IMR-90 (cell line): Measurements from ENCODE around the gene ARFIP2. TPM values are rescaled to one million over a fixed set of nuclear protein-coding genes. Genes with fewer than 3 reads are reported as not detected.

Experiments
- ATAC-seq: fragments of 200-7000 bp; cut with Tn5 transposase; 2 replicates; pipeline ENCODE4 v1.9.1; 2020; ENCODE audit warnings: low read depth, mild to moderate bottlenecking, moderate library complexity
- BruUV-seq: library from RNA; stranded (reverse); fragments of 400-500 nt; replicated peaks from 2 replicates; lab custom pipeline; 2021; lab: Mats Ljungman, UMichigan
- CTCF ChIA-PET: fragments of 300-600 bp; formaldehyde crosslinking; extraction: SDS; loops from one replicate; lab custom pipeline; 2021; ENCODE audit warnings: antibody characterized with exemption; lab: Yijun Ruan, JAX
- POLR2A ChIA-PET: fragments of 300-600 bp; sonication (Branson Sonifier 250); formaldehyde crosslinking; loops from one replicate; lab custom pipeline; 2022; ENCODE audit warnings: antibody characterized with exemption; ENCODE audit not compliant: unreplicated experiment; lab: Charles Lee
- DNase-seq: peaks from one replicate; pipeline ENCODE4 v3.0.0; 2013
- H2AFZ ChIP-seq: replicated peaks from 2 replicates; pipeline ENCODE3; 2013; ENCODE audit warnings: low read length, mild to moderate bottlenecking; ENCODE audit not compliant: poor library complexity
- H2AK5ac ChIP-seq: 2 replicates; pipeline ENCODE4 v1.6.1; 2013; ENCODE audit warnings: low read depth, low read length, inconsistent platforms
- H2AK9ac ChIP-seq: replicated peaks from 2 replicates; pipeline ENCODE3; 2013; ENCODE audit warnings: mild to moderate bottlenecking, low read depth, low read length, moderate library complexity; ENCODE audit not compliant: poor library complexity
- H2BK120ac ChIP-seq: 2 replicates; pipeline ENCODE4 v1.6.1; 2013; ENCODE audit warnings: low read depth, low read length, inconsistent platforms
- H2BK15ac ChIP-seq: 3 replicates; pipeline ENCODE4 v1.6.1; 2013; ENCODE audit warnings: low read depth, low read length, inconsistent platforms
- H2BK20ac ChIP-seq: 2 replicates; pipeline ENCODE4 v1.6.1; 2013; ENCODE audit warnings: low read depth, mild to moderate bottlenecking, inconsistent platforms, low read length, moderate library complexity
- H2BK5ac ChIP-seq: 2 replicates; pipeline ENCODE4 v1.6.1; 2013; ENCODE audit warnings: mild to moderate bottlenecking, low read depth, low read length, inconsistent platforms; ENCODE audit not compliant: poor library complexity, severe bottlenecking
- H3K14ac ChIP-seq: replicated peaks from 2 replicates; pipeline ENCODE4 v1.6.1; 2013; ENCODE audit warnings: low read depth, low read length, inconsistent platforms
- H3K18ac ChIP-seq: 2 replicates; pipeline ENCODE4 v1.6.1; 2013; ENCODE audit warnings: low read depth, low read length, control low read depth
- H3K23ac ChIP-seq: 2 replicates; pipeline ENCODE4 v1.6.1; 2013; ENCODE audit warnings: low read depth, low read length, inconsistent platforms
- H3K27ac ChIP-seq: 2 replicates; pipeline ENCODE4 v1.5.1; 2013; ENCODE audit warnings: mild to moderate bottlenecking, control low read depth, low read length; ENCODE audit not compliant: insufficient read depth
- H3K27me3 ChIP-seq: 2 replicates; pipeline ENCODE4 v1.6.1; 2013; ENCODE audit warnings: low read length; ENCODE audit not compliant: control insufficient read depth, insufficient read depth
- H3K36me3 ChIP-seq: 2 replicates; pipeline ENCODE4 v1.6.1; 2013; ENCODE audit warnings: low read length, mixed read lengths; ENCODE audit not compliant: control insufficient read depth, insufficient read depth
- H3K4ac ChIP-seq: 2 replicates; pipeline ENCODE4 v1.6.1; 2013; ENCODE audit warnings: low read depth, low read length, inconsistent platforms
- H3K4me1 ChIP-seq: 2 replicates; pipeline ENCODE4 v1.6.1; 2013; ENCODE audit warnings: low read length, mixed read lengths; ENCODE audit not compliant: control insufficient read depth, insufficient read depth
- H3K4me2 ChIP-seq: 2 replicates; pipeline ENCODE4 v1.6.1; 2013; ENCODE audit warnings: low read depth, mild to moderate bottlenecking, control low read depth, low read length, moderate library complexity
- H3K4me3 ChIP-seq: 2 replicates; pipeline ENCODE4 v1.5.1; 2013; ENCODE audit warnings: low read depth, mild to moderate bottlenecking, control low read depth, low read length, moderate library complexity; ENCODE audit not compliant: insufficient read depth
- H3K56ac ChIP-seq: 2 replicates; pipeline ENCODE4 v1.6.1; 2013; ENCODE audit warnings: low read length, inconsistent platforms; ENCODE audit not compliant: insufficient read depth; ENCODE audit errors: extremely low read depth
- H3K79me1 ChIP-seq, 2 experiments: 2 replicates each; pipeline ENCODE4 v1.6.1; 2013; ENCODE audit warnings: low read length in 2 of 2, inconsistent platforms in 1 of 2, low read depth in 1 of 2
- H3K9ac ChIP-seq: 2 replicates; pipeline ENCODE4 v1.6.1; 2013; ENCODE audit warnings: low read depth, low read length, control low read depth
- H3K9me1 ChIP-seq: 2 replicates; pipeline ENCODE4 v1.6.1; 2013; ENCODE audit warnings: low read length, inconsistent platforms; ENCODE audit not compliant: insufficient read depth
- H3K9me3 ChIP-seq: 2 replicates; pipeline ENCODE4 v1.6.1; 2013; ENCODE audit warnings: low read length; ENCODE audit not compliant: control insufficient read depth, insufficient read depth
- H4K20me1 ChIP-seq: 2 replicates; pipeline ENCODE4 v1.6.1; 2013; ENCODE audit warnings: low read length, inconsistent platforms; ENCODE audit not compliant: insufficient read depth
- H4K5ac ChIP-seq: 2 replicates; pipeline ENCODE4 v1.6.1; 2013; ENCODE audit warnings: mild to moderate bottlenecking, low read depth, low read length, control low read depth
- H4K8ac ChIP-seq, 2 experiments: 2 replicates each; pipeline ENCODE4 v1.6.1; 2013; ENCODE audit warnings: low read depth in 2 of 2, low read length in 2 of 2, control low read depth in 1 of 2, inconsistent platforms in 1 of 2
- H4K91ac ChIP-seq: 2 replicates; pipeline ENCODE4 v1.6.1; 2013; ENCODE audit warnings: low read depth, low read length, inconsistent platforms; ENCODE audit not compliant: insufficient read depth
- BHLHE40 ChIP-seq: fragments of 150-350 bp; IDR thresholded peaks from 2 replicates; pipeline ENCODE4 v1.6.1; 2016; ENCODE audit warnings: mild to moderate bottlenecking, low read depth, low read length
- CEBPB ChIP-seq: IDR thresholded peaks from 2 replicates; pipeline ENCODE4 v1.6.1; 2012; ENCODE audit warnings: low read depth, low read length, improper control_type of control experiment
- CHD1 ChIP-seq: IDR thresholded peaks from 2 replicates; pipeline ENCODE4 v1.6.1; 2012; ENCODE audit warnings: low read depth, low read length, improper control_type of control experiment
- FOS ChIP-seq: fragments of 150-350 bp; IDR thresholded peaks from 2 replicates; pipeline ENCODE4 v1.6.1; 2016; ENCODE audit warnings: low read depth, low read length
- MAFK ChIP-seq: IDR thresholded peaks from 2 replicates; pipeline ENCODE4 v1.6.1; 2012; ENCODE audit warnings: low read depth, low read length, improper control_type of control experiment
- NFE2L2 ChIP-seq: fragments of 150-350 bp; IDR thresholded peaks from 2 replicates; pipeline ENCODE4 v1.6.1; 2016; ENCODE audit warnings: low read depth, mild to moderate bottlenecking, low read length
- RAD21 ChIP-seq: IDR thresholded peaks from 2 replicates; pipeline ENCODE4 v1.6.1; 2012; ENCODE audit warnings: low read length, improper control_type of control experiment
- RCOR1 ChIP-seq: IDR thresholded peaks from 2 replicates; pipeline ENCODE4 v1.6.1; 2012; ENCODE audit warnings: mild to moderate bottlenecking, low read length, improper control_type of control experiment; ENCODE audit not compliant: insufficient replicate concordance
- RFX5 ChIP-seq: IDR thresholded peaks from 2 replicates; pipeline ENCODE4 v1.8.0; 2012; ENCODE audit warnings: low read depth, mild to moderate bottlenecking, low read length, moderate library complexity
- SMC3 ChIP-seq: fragments of 150-350 bp; IDR thresholded peaks from 2 replicates; pipeline ENCODE4 v1.6.1; 2016; ENCODE audit warnings: low read depth, mild to moderate bottlenecking, antibody characterized with exemption, low read length, moderate library complexity
- WGBS, 2 experiments: methylation state at CpG; one replicate each; pipeline versions ENCODE4 v1.1.5 to v1.1.7; 2013; ENCODE audit warnings: missing lambda C conversion rate in 2 of 2; ENCODE audit not compliant: insufficient read length in 1 of 2; ENCODE audit errors: extremely low coverage in 2 of 2; 5-methylcytosine and 5-hydroxymethylcytosine counted together
- dilution Hi-C: fragments of 300-500 bp; cut with HindIII; formaldehyde crosslinking; loops from one replicate; pipeline ENCODE4 v1.14.3; 2018; ENCODE audit warnings: low sequenced_read_pairs; ENCODE audit not compliant: unreplicated experiment
- in situ Hi-C: fragments of 300-500 bp; cut with MboI; formaldehyde crosslinking; loops from 3 replicates; pipeline ENCODE4 v1.14.3; 2019; ENCODE audit warnings: low sequenced_read_pairs, inconsistent platforms, mixed read lengths
- intact Hi-C: fragments of 100-400 bp; cut with micrococcal nuclease; formaldehyde crosslinking; loops from 2 replicates; pipeline ENCODE4 v1.10.0; 2022
- polyA plus RNA-seq, 3 experiments: library from polyadenylated mRNA; depleted of rRNA; stranded (reverse); fragments of >200 nt; gene quantifications; 2 replicates each; pipeline ENCODE4 v1.2.3, GENCODE V29; 2012; ENCODE audit warnings: low replicate concordance in 1 of 3
- total RNA-seq: library from RNA; depleted of rRNA; stranded (reverse); fragments of >200 nt; gene quantifications from 2 replicates; pipeline ENCODE4 v1.2.3, GENCODE V29; 2012
- TF ChIP-seq, protein P1 (sequence below): fragments of 150-350 bp; IDR thresholded peaks from 2 replicates; pipeline ENCODE4 v1.6.1; 2016; ENCODE audit warnings: low read depth, mild to moderate bottlenecking, low read length, moderate library complexity, borderline replicate concordance

The ARFIP2 gene
- total and polyA plus RNA-seq, 2 of the 4 experiments (the other 2 are of a cell fraction) = 84.4 to 93.9 TPM

DNA sequence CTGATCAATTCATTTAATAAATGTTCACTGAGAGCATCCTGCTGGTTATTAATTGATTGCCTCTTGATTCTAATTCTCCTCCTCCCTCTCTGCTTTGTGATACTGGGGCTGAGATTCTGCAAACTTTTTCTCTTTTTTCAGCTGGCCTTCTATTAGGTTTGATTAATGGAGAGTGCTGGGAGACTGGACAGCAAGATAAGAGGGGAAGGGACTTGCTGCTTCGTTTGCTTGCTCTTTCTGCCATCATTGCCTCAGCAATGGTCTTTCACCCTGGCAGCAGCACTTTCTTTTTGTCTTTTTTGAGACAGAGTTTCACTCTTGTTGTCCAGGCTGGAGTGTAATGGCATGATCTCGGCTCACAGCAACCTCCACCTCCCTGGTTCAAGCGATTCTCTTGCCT, 23.0 kb upstream of the ARFIP2 start:
- H4K8ac ChIP-seq = no peak overlapping the region
- no peak overlapping the region for H4K91ac ChIP-seq
- no peak for TF ChIP-seq BHLHE40
- no peak for TF ChIP-seq NFE2L2
- TF ChIP-seq RAD21 = no peak
- TF ChIP-seq, protein P1, sequence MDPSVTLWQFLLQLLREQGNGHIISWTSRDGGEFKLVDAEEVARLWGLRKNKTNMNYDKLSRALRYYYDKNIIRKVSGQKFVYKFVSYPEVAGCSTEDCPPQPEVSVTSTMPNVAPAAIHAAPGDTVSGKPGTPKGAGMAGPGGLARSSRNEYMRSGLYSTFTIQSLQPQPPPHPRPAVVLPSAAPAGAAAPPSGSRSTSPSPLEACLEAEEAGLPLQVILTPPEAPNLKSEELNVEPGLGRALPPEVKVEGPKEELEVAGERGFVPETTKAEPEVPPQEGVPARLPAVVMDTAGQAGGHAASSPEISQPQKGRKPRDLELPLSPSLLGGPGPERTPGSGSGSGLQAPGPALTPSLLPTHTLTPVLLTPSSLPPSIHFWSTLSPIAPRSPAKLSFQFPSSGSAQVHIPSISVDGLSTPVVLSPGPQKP = no peak
- TF ChIP-seq FOS = no peak
- no peak for TF ChIP-seq RCOR1
- no peak for TF ChIP-seq SMC3
- TF ChIP-seq CHD1 = no peak
- no peak for TF ChIP-seq CEBPB
- TF ChIP-seq RFX5 = no peak
- TF ChIP-seq MAFK = no peak
- no peak overlapping the region for H2AK9ac ChIP-seq
- H3K9ac ChIP-seq = no peak overlapping the region
- no peaks in the 10 kb centered on the region for H3K27me3 ChIP-seq
- H2BK20ac ChIP-seq = no peak overlapping the region
- H3K4me3 ChIP-seq = no peak overlapping the region
- no peak overlapping the region for H2AK5ac ChIP-seq
- no peak for ATAC-seq
- H3K9me3 ChIP-seq = no peaks in the 10 kb centered on the region
- no peaks in the 10 kb centered on the region for H4K20me1 ChIP-seq
- no peak overlapping the region for H3K23ac ChIP-seq
- H3K18ac ChIP-seq = no peak overlapping the region
- H2AFZ ChIP-seq = no peak overlapping the region
- POLR2A ChIA-PET = no interaction called here
- H2BK120ac ChIP-seq = no peak overlapping the region
- H3K56ac ChIP-seq = no peak overlapping the region
- no peak overlapping the region for H2BK5ac ChIP-seq
- no peak overlapping the region for H3K4me2 ChIP-seq
- intact Hi-C loops = no loop called here
- in situ Hi-C loops = no loop called here
- H3K79me1 ChIP-seq = no peaks in the 10 kb centered on the region; a peak in 1 of 4 replicates
- H3K14ac ChIP-seq = no peak overlapping the region
- no TSS peak for BruUV-seq
- dilution Hi-C loops = no loop called here
- DNase-seq = no peak
- CTCF ChIA-PET = interaction anchor here (0.6 to 3.1 kb wide), 2 partner anchors 27 to 125 kb away, joined by 3 to 16 read pairs; no protein-coding TSS in a partner anchor
- H3K36me3 ChIP-seq = peaks cover 7% of the 10 kb centered on the region
- no peak overlapping the region for H2BK15ac ChIP-seq
- no peaks in the 10 kb centered on the region for H3K4me1 ChIP-seq
- H3K4ac ChIP-seq = no peak overlapping the region
- WGBS, 2 experiments = no CpG with 5 or more reads among the region's 3 CpGs
- no peak overlapping the region for H4K5ac ChIP-seq
- no peak overlapping the region for H3K27ac ChIP-seq
- H3K9me1 ChIP-seq = peaks cover 3% of the 10 kb centered on the region; the same call in 1 of the 2 replicates
